ENCODE data around the gene C1orf74. TPM values are rescaled to one million over a fixed set of nuclear protein-coding genes. Genes with fewer than 3 reads are reported as not detected.

Gene C1orf74
- total and polyA plus RNA-seq, 2 donors (not counting 3 experiments of a cell fraction or from before 2014, with no cell fraction given) = 2.4 to 3.0 TPM

DNA sequence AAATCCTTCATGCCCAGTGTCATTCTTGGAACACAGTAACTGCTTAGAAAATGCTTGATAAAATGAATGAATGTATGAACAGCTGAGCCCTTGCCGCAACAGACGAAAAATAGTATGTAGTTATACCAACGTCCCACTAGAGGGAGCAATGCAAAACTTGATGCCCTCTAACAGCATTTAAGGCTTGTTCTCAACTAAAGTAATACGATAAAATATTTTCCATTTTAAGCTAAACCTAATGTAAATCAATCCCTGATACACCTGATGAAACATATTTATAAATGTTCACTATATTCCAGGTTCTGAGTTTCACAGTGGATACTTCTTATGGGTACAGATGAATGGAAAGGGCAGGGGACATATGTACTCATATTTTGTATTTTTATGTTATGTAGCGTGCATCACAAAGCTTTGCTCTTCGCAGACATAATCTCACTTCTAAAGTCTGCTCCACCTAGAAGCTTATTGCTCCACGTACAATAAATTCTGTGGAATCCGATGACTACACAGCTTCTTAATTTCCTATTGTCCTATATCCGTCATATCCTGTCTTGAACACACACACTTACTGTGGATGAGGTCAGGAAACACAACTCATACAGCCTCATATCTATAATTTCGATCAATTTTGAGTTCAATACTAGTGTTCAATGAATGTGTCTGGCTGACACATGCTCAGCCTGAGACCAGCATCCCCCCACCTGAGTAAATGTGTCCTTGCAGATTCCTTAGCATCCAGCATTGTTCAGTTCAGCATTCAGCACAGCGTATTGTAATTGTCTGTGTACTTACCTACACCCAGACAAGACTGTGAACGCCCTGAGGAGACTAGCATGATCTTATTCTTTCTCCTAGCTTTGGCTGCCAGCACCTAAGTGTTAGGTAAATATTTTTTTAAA is 39.0 kb upstream of the C1orf74 start:
- peak overlapping the region; percentile 97 for H3K27ac ChIP-seq (ENCODE audit: insufficient read depth, low read depth, low read length)
- BruUV-seq (replicated peaks) = TSS peak; percentile 77

More for the DNA sequence above, 39.0 kb upstream of the C1orf74 start:
- H3K79me2 ChIP-seq (ENCODE audit: control insufficient read depth, insufficient read depth, low read length) = peaks cover 2% of the 10 kb centered on the region
- ChIA-PET POLR2A (interaction anchor here (0.6 to 2.4 kb wide), 7 partner anchors 15 to 550 kb away, joined by 3 to 27 read pairs (median 9); partner anchors contain the start of genes C1orf74 and IRF6), CTCF (interaction anchor here (0.7 to 6.1 kb wide), 36 partner anchors 8 to 1616 kb away, joined by 3 to 109 read pairs (median 4); partner anchors contain the start of genes C1orf74 and IRF6)
- peak; percentile 48 for TF ChIP-seq MYC (IDR thresholded peaks at IDR 0.05; ENCODE audit: low read depth, low read length)
- TF ChIP-seq GATA2 (IDR thresholded peaks at IDR 0.05; ENCODE audit: insufficient read depth, insufficient read length, low read depth, low read length) = peak; percentile 98
- peak; percentile 80 for TF ChIP-seq POLR2A (IDR thresholded peaks at IDR 0.05; ENCODE audit: low read depth, low read length)
- no peak for TF ChIP-seq EZH2 (IDR thresholded peaks at IDR 0.05; ENCODE audit: borderline replicate concordance, low read depth, low read length, severe bottlenecking)
- peak; percentile 87 for TF ChIP-seq POLR2AphosphoS5 (IDR thresholded peaks at IDR 0.05; ENCODE audit: insufficient read depth, low read depth, low read length)
- TF ChIP-seq, protein P1, sequence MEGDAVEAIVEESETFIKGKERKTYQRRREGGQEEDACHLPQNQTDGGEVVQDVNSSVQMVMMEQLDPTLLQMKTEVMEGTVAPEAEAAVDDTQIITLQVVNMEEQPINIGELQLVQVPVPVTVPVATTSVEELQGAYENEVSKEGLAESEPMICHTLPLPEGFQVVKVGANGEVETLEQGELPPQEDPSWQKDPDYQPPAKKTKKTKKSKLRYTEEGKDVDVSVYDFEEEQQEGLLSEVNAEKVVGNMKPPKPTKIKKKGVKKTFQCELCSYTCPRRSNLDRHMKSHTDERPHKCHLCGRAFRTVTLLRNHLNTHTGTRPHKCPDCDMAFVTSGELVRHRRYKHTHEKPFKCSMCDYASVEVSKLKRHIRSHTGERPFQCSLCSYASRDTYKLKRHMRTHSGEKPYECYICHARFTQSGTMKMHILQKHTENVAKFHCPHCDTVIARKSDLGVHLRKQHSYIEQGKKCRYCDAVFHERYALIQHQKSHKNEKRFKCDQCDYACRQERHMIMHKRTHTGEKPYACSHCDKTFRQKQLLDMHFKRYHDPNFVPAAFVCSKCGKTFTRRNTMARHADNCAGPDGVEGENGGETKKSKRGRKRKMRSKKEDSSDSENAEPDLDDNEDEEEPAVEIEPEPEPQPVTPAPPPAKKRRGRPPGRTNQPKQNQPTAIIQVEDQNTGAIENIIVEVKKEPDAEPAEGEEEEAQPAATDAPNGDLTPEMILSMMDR (IDR thresholded peaks at IDR 0.05; ENCODE audit: extremely low read depth in 1 of 2, insufficient read depth in 1 of 2, low read depth in 1 of 2, low read length in 2 of 2) = peak; percentile 56 to 60
- peak; percentile 91 for TF ChIP-seq FOS (IDR thresholded peaks at IDR 0.05; ENCODE audit: borderline replicate concordance, insufficient read depth, low read length)
- TF ChIP-seq, protein P2, sequence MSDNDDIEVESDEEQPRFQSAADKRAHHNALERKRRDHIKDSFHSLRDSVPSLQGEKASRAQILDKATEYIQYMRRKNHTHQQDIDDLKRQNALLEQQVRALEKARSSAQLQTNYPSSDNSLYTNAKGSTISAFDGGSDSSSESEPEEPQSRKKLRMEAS (IDR thresholded peaks at IDR 0.05; ENCODE audit: insufficient read depth, insufficient read length) = no peak
- peak; percentile 98 for TF ChIP-seq JUN (IDR thresholded peaks at IDR 0.05; ENCODE audit: borderline replicate concordance, insufficient read depth, insufficient read length, low read depth)
- H3K4me1 ChIP-seq (ENCODE audit: control insufficient read depth, extremely low read depth, insufficient read depth, low read length) = peaks cover 31% of the 10 kb centered on the region
- peak overlapping the region in 1 of 3 experiments; percentile 51 for H3K4me3 ChIP-seq (replicated peaks in 1 of 3; ENCODE audit: insufficient read depth in 1 of 3, low read depth in 1 of 3, low read length in 3 of 3)
- peak overlapping the region; percentile 34 for H2AFZ ChIP-seq (ENCODE audit: low read depth, low read length)
- H3K9me1 ChIP-seq (replicated peaks; ENCODE audit: control insufficient read depth, extremely low read depth, insufficient read depth, low read length) = no peaks in the 10 kb centered on the region
- dilution Hi-C loops (cut with MboI; ENCODE audit: extremely low pct_ligation_motif_present, low sequenced_read_pairs) = no loop called here
- H3K27me3 ChIP-seq (ENCODE audit: control insufficient read depth in 2 of 2, insufficient read depth in 2 of 2, low read length in 2 of 2) = no peaks in the 10 kb centered on the region
- peak; percentile 90 for DNase-seq (ENCODE audit: low read depth, low spot score)
- H3K9ac ChIP-seq (replicated peaks; ENCODE audit: extremely low read depth, insufficient read depth, low read length) = peak overlapping the region; percentile 92
- intact Hi-C loops (cut with micrococcal nuclease) = loop anchor here (1.0 kb wide), 10 partner anchors 15 to 1619 kb away; partner anchors contain the start of gene C1orf74
- peak; percentile 85 for FAIRE-seq
- no peaks in the 10 kb centered on the region for H3K36me3 ChIP-seq (ENCODE audit: control insufficient read depth in 2 of 2, extremely low read depth in 1 of 2, insufficient read depth in 2 of 2, low read length in 2 of 2)
- no peaks in the 10 kb centered on the region for H4K20me1 ChIP-seq (replicated peaks; ENCODE audit: control insufficient read depth, extremely low read depth, insufficient read depth, low read length)
- no peaks in the 10 kb centered on the region for H3K9me3 ChIP-seq (replicated peaks; ENCODE audit: control insufficient read depth, insufficient read depth, low read length)
- H3K4me2 ChIP-seq (ENCODE audit: insufficient read depth, low read length) = peak overlapping the region; percentile 78
